Activated CD8-positive, alpha-beta memory T cell treated with anti-CD3 and anti-CD28 coated beads for 24 hours (primary cell): ENCODE results near the gene RNF34.
"Not testable (repeated sequence)": the region's sequence is repeated elsewhere in the genome, so short reads cannot be mapped to it uniquely, and the experiment has no call there.

ENCODE experiments used
- DNase-seq: peaks from one replicate; pipeline ENCODE4 v3.0.0-alpha.2; 2020

The RNF34 gene, protein sequence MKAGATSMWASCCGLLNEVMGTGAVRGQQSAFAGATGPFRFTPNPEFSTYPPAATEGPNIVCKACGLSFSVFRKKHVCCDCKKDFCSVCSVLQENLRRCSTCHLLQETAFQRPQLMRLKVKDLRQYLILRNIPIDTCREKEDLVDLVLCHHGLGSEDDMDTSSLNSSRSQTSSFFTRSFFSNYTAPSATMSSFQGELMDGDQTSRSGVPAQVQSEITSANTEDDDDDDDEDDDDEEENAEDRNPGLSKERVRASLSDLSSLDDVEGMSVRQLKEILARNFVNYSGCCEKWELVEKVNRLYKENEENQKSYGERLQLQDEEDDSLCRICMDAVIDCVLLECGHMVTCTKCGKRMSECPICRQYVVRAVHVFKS

GRCh38 chr12:121399391-121400331 is at the start of gene RNF34:
Gene RNF34, plus strand, starts transcription at chr12:121400118. Its CDS starts 95 bp downstream, at chr12:121400213.
- peak; percentile 97 for DNase-seq

DNA sequence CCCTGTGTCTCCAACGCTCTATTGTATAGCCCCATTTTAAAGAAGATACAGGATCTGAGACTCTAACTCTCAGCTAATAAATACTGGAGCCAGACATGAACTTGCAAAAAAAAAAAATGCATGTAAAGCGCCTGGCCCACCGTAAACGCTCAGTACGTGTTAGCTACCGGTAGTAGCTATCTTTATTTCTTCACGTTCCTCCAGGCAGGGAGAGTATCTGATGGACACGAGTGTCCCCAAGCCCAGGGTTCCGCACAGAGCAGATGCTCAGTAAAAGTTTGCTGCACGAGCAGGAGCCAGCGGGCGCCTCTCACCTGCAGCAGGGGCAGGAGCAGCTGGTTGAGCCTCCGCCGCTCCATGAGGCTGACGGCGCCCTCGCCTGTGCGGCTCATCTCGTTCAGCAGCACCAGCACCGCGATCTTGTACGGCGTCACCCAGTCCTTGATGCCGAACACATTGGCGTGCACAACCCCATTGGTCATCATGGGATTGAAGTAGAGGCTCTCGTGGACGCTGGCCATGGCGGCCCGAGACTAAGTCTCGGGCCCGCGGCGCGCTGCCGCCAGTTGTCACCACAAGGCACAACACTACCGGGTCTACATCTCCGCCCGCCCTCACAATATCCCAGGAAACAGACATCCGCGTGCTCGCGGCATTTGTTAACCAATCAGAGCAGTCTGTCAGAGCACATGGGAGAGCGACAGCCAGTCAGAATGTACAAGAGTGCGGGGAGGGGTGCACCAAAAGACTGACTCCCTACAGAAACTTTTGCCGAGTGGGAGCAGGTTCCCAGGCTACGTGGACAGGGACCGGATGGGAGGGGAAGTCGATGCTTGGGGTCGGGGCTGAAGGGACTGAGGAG is 47.9 kb upstream of the RNF34 start, which contains the start of gene ANAPC5:
Gene ANAPC5 (minus strand): TSS at position 592 of the 862 bp plus-strand sequence. CDS start 71 bp downstream, at position 521.
- DNase-seq = peak; percentile 92

GRCh38 chr12:121352682-121353018 is 47.3 kb upstream of the RNF34 start:
- DNase-seq = no peak

- no peak for DNase-seq
Measured at GRCh38 chr12:121355818-121356217, 44.1 kb upstream of the RNF34 start.

- no peak for DNase-seq
Measured at GRCh38 chr12:121356657-121357056, 43.3 kb upstream of the RNF34 start.

GRCh38 chr12:121357331-121357730 is 42.6 kb upstream of the RNF34 start:
- DNase-seq = no peak

GRCh38 chr12:121358073-121358472 is 41.8 kb upstream of the RNF34 start:
- DNase-seq = no peak

DNA sequence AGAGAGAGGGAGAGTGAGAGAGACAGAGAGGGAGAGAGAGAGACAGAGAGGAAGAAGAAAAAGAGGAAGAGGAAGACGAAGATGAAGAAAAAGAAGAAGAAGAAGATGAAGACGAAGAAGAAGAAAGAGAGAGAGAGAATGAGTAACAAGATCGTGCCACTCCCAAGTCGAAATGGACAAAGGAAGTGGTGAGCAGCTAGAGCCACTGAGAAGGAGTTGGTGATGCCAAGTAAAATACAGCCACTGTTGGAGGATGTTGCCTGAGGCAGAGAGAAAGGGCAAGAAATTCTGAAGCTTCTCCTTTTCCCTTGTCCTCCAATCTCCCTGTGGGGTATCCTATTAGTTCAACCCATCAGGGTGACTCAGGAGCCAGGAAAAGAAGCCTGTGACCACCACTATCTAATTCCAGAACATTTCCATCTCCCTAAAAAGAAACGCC is 35.2 kb upstream of the RNF34 start:
- no peak for DNase-seq

- no peak for DNase-seq
Measured at GRCh38 chr12:121365416-121366062, 34.4 kb upstream of the RNF34 start.

DNA sequence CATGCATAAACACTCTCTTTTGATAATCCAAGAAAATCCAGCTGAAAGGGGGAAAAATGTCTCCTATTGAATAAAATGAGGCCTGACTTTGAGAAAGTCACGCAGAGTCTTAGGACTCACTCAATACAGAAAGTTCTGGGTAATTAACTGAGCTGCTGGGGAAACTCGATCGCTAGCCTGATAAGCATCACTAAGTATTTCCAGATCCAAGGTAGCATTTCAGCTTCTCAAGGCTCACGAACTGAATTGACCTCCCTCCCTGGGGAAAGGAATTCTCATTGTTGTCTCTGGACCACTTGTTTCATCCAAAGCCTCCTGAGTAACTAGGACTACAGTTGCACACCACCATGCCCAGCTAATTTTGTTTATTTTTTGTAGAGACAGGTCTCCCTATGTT is 33.9 kb upstream of the RNF34 start:
- DNase-seq = no peak

- DNase-seq = no peak
Measured at GRCh38 chr12:121371404-121371803, 28.5 kb upstream of the RNF34 start.

DNA sequence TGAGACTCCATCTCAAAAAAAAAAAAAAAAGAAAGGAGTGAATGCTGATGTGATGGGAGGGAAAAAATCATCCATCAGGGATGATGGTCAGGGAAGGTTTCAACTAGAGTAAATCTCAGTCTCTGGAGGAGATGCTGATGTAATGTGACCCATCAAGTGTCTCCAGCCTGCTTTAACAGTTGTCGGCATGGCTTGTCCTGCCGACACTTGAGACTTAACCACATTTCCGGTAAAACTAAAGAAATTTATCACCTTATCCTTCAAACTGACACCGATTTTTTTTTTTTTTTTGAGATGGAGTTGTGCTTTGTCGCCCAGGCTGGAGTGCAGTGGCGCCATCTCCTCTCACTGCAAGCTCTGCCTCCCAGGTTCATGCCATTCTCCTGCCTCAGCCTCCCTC is 26.2 kb upstream of the RNF34 start:
- no peak for DNase-seq

DNA sequence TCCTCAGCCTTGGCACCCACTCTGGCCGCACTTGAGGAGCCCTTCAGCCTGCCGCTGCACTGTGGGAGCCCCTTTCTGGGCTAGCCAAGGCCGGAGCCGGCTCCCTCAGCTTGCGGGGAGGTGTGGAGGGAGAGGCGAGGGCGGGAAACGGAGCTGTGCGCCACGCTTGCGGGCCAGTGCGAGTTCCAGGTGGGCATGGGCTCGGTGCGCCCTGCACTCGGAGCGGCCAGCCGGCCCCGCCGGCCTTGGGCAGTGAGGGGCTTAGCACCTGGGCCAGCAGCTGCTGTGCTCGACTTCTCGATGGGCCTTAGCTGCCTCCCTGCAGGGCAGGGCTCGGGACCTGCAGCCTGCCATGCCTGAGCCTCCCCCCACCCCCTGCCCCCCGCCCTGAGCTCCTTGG is 25.6 kb upstream of the RNF34 start:
- DNase-seq = not testable (repeated sequence)

- not testable (repeated sequence) for DNase-seq
Measured at GRCh38 chr12:121374945-121375584, 24.9 kb upstream of the RNF34 start.

- no peak for DNase-seq
Measured at GRCh38 chr12:121376754-121377697, 22.9 kb upstream of the RNF34 start.

GRCh38 chr12:121378736-121379135 is 21.2 kb upstream of the RNF34 start:
- no peak for DNase-seq

- no peak for DNase-seq
Measured at GRCh38 chr12:121379945-121380344, 20.0 kb upstream of the RNF34 start.

GRCh38 chr12:121383601-121384021 is 16.3 kb upstream of the RNF34 start:
- DNase-seq = no peak

- not testable (repeated sequence) for DNase-seq
Measured at GRCh38 chr12:121384891-121385290, 15.0 kb upstream of the RNF34 start.

- DNase-seq = no peak
Measured at GRCh38 chr12:121388421-121388981, 11.4 kb upstream of the RNF34 start.
